Left ventricle myocardium inferior (tissue), 1 donor: Measurements from ENCODE around the gene SMARCD3. TPM values are rescaled to one million over a fixed set of nuclear protein-coding genes. Genes with fewer than 3 reads are reported as not detected.

ENCODE experiments used
- DNase-seq: peaks from one replicate; pipeline ENCODE4 v3.0.0-alpha.2; 2020
- H3K27ac ChIP-seq: fragments of 200-600 bp; replicated peaks from 2 replicates; pipeline ENCODE4 v1.8.0; 2021
- H3K27me3 ChIP-seq: fragments of 200-600 bp; 2 replicates; pipeline ENCODE4 v1.8.0; 2021; ENCODE audit warnings: low read depth
- H3K36me3 ChIP-seq: fragments of 200-600 bp; 2 replicates; pipeline ENCODE4 v1.8.0; 2021
- H3K4me1 ChIP-seq: fragments of 200-600 bp; 2 replicates; pipeline ENCODE4 v1.8.0; 2021
- H3K4me3 ChIP-seq: fragments of 200-600 bp; 2 replicates; pipeline ENCODE4 v1.8.0; 2021; ENCODE audit warnings: mild to moderate bottlenecking, moderate library complexity
- H3K9me3 ChIP-seq: fragments of 200-600 bp; replicated peaks from 2 replicates; pipeline ENCODE4 v1.8.0; 2021
- intact Hi-C: fragments of 100-400 bp; cut with micrococcal nuclease; formaldehyde crosslinking; loops from one replicate; pipeline ENCODE4 v1.11.0; 2022
- total RNA-seq: library from RNA; stranded (reverse); fragmentation: NEBNext Ultra II Directional; extraction: Animal tissue kit (Norgen Biotek cat#: 25700); gene quantifications from one replicate; pipeline ENCODE4 v1.2.1, GENCODE V29; 2021
- TF ChIP-seq, protein P1 (sequence below): fragments of 200-600 bp; IDR thresholded peaks from 2 replicates; pipeline ENCODE4 v1.8.0; 2021; ENCODE audit warnings: antibody characterized with exemption, mild to moderate bottlenecking, borderline replicate concordance
- donor health status: DM: no; HTN: yes; CAD: no; lungs with severe emphysema.

SMARCD3 gene
- total RNA-seq, 1 donor from 2014 or later = 104 TPM

DNA sequence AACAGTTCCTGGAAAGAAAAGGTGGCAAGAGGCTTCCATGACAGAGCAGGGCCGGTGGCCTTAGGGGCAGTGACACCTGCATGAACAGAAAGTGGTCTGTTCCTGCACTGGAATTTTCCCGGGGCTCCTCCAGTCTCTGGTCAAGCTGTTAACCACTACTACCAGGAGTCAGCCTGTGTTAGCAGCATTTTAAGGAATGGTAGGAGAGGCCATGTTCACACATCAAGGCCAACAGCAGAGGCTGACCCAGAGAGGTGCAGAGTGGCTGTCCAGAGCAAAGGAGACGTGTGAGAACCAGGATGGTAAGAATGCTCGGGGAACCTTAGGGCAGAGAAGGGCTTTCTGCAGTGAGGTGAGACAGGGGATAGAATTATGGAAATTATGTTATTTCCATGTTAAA lies 46.7 kb downstream of the SMARCD3 start:
- Histone ChIP-seq H3K27ac (no peak overlapping the region), H3K9me3 (no peaks in the 10 kb centered on the region), H3K27me3 (peaks cover 62% of the 10 kb centered on the region), H3K36me3 (no peaks in the 10 kb centered on the region), H3K4me3 (no peak overlapping the region), H3K4me1 (no peaks in the 10 kb centered on the region)
- TF ChIP-seq, protein P1, sequence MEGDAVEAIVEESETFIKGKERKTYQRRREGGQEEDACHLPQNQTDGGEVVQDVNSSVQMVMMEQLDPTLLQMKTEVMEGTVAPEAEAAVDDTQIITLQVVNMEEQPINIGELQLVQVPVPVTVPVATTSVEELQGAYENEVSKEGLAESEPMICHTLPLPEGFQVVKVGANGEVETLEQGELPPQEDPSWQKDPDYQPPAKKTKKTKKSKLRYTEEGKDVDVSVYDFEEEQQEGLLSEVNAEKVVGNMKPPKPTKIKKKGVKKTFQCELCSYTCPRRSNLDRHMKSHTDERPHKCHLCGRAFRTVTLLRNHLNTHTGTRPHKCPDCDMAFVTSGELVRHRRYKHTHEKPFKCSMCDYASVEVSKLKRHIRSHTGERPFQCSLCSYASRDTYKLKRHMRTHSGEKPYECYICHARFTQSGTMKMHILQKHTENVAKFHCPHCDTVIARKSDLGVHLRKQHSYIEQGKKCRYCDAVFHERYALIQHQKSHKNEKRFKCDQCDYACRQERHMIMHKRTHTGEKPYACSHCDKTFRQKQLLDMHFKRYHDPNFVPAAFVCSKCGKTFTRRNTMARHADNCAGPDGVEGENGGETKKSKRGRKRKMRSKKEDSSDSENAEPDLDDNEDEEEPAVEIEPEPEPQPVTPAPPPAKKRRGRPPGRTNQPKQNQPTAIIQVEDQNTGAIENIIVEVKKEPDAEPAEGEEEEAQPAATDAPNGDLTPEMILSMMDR = no peak
- intact Hi-C loops = no loop called here
- no peak for DNase-seq

DNA sequence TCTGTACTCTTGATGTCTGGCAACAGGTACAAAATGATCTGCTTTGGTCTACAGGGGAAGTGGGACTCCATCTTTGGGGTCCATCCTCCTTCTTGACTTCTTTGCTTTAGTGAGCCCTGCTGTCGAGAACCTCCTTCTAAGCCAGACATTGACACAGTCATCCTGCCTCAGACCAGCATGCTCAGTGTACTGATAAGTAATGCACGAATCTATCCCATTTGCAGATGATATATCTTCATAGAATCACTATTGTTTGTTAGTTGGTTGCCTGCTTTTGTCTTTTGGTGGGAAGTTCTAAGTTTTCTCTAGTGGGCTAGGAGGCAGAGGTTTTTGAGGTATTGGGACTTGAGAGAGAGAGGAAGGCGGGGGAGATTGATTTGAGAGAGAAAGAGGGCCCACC lies 47.1 kb downstream of the SMARCD3 start:
- H3K27ac ChIP-seq = no peak overlapping the region
- peaks cover 64% of the 10 kb centered on the region for H3K27me3 ChIP-seq
- intact Hi-C loops = no loop called here
- no peak for DNase-seq
- H3K4me1 ChIP-seq = no peaks in the 10 kb centered on the region
- H3K4me3 ChIP-seq = no peak overlapping the region
- H3K9me3 ChIP-seq = no peaks in the 10 kb centered on the region
- no peaks in the 10 kb centered on the region for H3K36me3 ChIP-seq
- TF ChIP-seq, protein P1 = no peak

DNA sequence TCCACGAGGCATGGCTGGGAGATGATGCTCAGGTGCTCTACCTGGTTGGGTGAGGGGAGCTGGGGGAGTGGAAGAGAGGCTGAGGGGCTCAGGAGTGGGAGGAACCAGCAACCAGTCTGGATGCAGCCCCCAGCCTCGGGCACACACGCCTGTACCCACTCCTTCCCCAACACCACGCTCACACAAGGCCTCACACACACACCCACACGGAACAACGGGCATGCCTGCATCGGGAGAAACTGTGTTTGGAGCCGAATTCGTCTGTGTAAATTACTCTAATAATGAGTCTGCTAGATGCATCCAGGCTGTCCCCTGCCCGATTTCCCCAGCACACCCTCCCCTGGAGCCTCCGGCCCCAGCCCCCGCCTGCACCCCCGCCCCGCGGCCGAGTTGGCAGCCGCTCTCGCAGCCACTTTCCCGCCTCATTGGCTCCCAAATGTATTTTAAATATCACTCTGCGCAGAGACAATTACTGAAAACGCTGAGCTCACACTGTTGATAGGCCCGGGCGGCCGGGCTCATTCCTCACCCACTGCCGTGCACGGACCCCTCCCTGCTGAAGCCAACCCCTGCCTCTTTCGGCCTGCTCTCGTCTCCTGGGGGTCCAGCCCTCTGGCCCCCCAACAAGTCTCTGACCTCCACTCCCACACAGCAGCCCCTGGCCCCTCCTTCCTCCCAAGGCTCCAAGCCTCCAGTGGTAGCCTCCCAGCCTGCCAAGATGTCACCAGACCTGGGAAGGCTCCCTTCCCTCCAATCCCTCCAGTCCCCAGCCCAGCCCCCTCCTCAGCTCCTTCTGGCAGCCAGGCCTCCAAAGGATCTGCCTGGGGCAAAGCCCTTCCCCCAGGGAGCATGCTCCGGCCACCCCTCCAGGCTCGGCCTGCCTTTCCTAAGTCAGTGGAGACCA lies 49.3 kb downstream of the SMARCD3 start:
- Histone ChIP-seq H3K27me3 (peaks cover 65% of the 10 kb centered on the region), H3K9me3 (no peaks in the 10 kb centered on the region), H3K4me1 (no peaks in the 10 kb centered on the region), H3K36me3 (no peaks in the 10 kb centered on the region), H3K27ac (no peak overlapping the region), H3K4me3 (no peak overlapping the region)
- intact Hi-C loops = no loop called here
- DNase-seq = no peak
- TF ChIP-seq, protein P1 = no peak

DNA sequence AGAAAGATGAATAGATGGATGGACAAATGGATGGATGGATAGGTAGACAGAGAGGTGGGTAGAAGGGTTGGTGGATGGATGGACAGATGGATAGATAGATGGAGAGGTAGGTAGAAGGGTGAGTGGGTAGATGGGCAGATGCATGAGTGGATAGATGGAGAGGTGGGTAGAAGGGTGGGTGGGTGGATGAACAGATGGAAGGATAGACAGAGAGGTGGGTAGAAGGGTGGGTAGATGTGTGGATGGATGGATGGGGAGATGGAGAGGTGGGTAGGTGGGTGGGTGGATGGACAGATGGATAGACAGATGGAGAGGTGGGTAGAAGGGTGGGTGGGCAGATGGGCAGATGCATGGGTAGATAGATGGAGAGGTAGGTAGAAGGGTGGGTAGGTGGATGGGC lies 50.6 kb downstream of the SMARCD3 start:
- intact Hi-C loops = no loop called here
- no peak for DNase-seq
- H3K36me3 ChIP-seq = no peaks in the 10 kb centered on the region
- H3K9me3 ChIP-seq = no peaks in the 10 kb centered on the region
- no peak overlapping the region for H3K27ac ChIP-seq
- TF ChIP-seq, protein P1 = no peak
- no peaks in the 10 kb centered on the region for H3K4me1 ChIP-seq
- H3K27me3 ChIP-seq = peaks cover 52% of the 10 kb centered on the region
- H3K4me3 ChIP-seq = no peak overlapping the region

DNA sequence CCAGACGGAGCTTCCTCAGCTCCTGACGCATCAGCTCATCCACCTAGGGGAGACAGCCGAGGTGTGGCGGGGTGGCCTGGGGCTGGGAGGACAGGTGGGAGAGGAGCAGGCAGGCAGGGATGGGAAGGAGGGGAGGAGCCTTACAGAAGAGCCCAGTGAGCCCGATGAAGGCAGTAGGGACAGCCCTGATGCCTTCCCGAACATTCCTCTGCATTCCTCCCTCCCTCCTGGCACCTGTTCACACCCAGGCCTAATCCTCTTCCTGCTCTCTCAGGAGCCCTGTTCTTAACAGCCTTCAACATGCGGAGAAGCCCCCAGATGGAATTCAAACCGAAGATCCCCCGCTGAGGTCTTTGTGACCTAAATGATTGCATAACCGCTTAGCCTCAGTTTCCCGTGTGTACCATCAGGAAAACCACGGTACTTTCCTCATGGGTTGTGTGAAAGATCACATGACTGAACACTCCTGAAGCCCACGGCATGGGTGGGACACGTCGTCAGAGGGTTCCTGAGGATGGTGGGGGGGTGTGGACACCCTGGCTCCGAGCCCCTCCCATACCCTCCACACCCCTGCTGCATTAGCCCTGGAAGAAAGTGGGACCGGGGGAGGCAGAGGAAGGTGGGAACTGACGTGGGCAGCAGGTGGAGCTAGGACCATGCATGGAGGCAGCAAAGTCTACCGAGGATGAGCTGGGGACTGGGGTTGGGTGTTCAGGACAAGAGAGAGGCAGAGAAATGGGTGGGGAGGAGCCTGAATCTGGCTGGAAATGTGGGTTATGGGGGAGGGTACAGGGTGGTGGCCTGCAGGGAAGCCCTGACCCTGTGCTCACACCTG lies 52.7 kb downstream of the SMARCD3 start:
- H3K36me3 ChIP-seq = no peaks in the 10 kb centered on the region
- intact Hi-C loops = no loop called here
- H3K9me3 ChIP-seq = no peaks in the 10 kb centered on the region
- no peak for DNase-seq
- TF ChIP-seq, protein P1 = no peak
- no peak overlapping the region for H3K4me3 ChIP-seq
- H3K27ac ChIP-seq = no peak overlapping the region
- no peaks in the 10 kb centered on the region for H3K4me1 ChIP-seq
- H3K27me3 ChIP-seq = peaks cover 41% of the 10 kb centered on the region
